K562 (cell line): ENCODE data around the gene APOC1. TPM values are rescaled to one million over a fixed set of nuclear protein-coding genes. Genes with fewer than 3 reads are reported as not detected.

ENCODE experiments used
- ATAC-seq: fragments of 200-7000 bp; cut with Tn5 transposase; 3 replicates; pipeline ENCODE4 v1.9.1; 2020; ENCODE audit warnings: moderate library complexity
- BruUV-seq: library from RNA; stranded (reverse); fragments of 400-500 nt; replicated peaks from 2 replicates; lab custom pipeline; 2021; lab: Mats Ljungman, UMichigan
- CTCF ChIA-PET: fragments of 300-600 bp; formaldehyde crosslinking; extraction: SDS; loops from one replicate; lab custom pipeline; 2021; ENCODE audit warnings: low intra/inter-chr PET ratio; lab: Yijun Ruan, JAX
- POLR2A ChIA-PET: fragments of 300-600, 350-650 bp; sonication (Branson Sonifier 250); formaldehyde crosslinking; extraction: SDS; loops from one replicate; lab custom pipeline; 2021; ENCODE audit warnings: antibody characterized with exemption, inconsistent platforms; lab: Yijun Ruan, JAX
- DNase-seq, 4 experiments: peaks; one replicate each; pipeline versions ENCODE4 v3.0.0 to v3.0.0-alpha.2; 2011 to 2018; ENCODE audit warnings: low spot score in 3 of 4, mixed read lengths in 3 of 4; ENCODE audit errors: extremely low read depth in 1 of 4
- FAIRE-seq: peaks from 2 replicates; lab custom pipeline; 2011; peaks lifted over from hg19 to GRCh38; lab: Jason Lieb, UNC
- H2AFZ ChIP-seq: 2 replicates; pipeline ENCODE4 v1.6.0; 2011; ENCODE audit warnings: low read depth, low read length, control low read depth, inconsistent platforms
- H3K27ac ChIP-seq: fragments of 200-600 bp; 3 replicates; pipeline ENCODE4 v1.8.0; 2011; ENCODE audit warnings: low read depth, mild to moderate bottlenecking, control low read depth, inconsistent platforms, low read length, moderate library complexity, mixed read lengths; ENCODE audit errors: extremely low read depth
- H3K27me3 ChIP-seq, 2 experiments: fragments of 300-600 bp in 1 of 2; 2 replicates in 1 of 2; 3 replicates in 1 of 2; pipeline versions ENCODE4 v1.6.0 to v1.8.0; 2011; ENCODE audit warnings: inconsistent platforms in 2 of 2, low read length in 2 of 2, mild to moderate bottlenecking in 1 of 2, mixed read lengths in 1 of 2, moderate library complexity in 1 of 2; ENCODE audit not compliant: control insufficient read depth in 2 of 2, insufficient read depth in 2 of 2
- H3K36me3 ChIP-seq: fragments of 300-600 bp; 3 replicates; pipeline ENCODE4 v1.8.0; 2011; ENCODE audit warnings: mild to moderate bottlenecking, low read length, inconsistent platforms; ENCODE audit not compliant: control insufficient read depth, insufficient read depth
- H3K4me1 ChIP-seq, 2 experiments: fragments of 200-600 bp in 1 of 2; replicated peaks in 1 of 2; 2 replicates in 1 of 2; 3 replicates in 1 of 2; pipeline versions ENCODE4 v1.5.1 to v1.8.0; 2011; ENCODE audit warnings: inconsistent platforms in 2 of 2, low read length in 2 of 2, mild to moderate bottlenecking in 1 of 2, mixed read lengths in 1 of 2, moderate library complexity in 1 of 2; ENCODE audit not compliant: control insufficient read depth in 2 of 2, insufficient read depth in 2 of 2
- H3K4me2 ChIP-seq: 2 replicates; pipeline ENCODE4 v1.6.1; 2011; ENCODE audit warnings: low read length, control low read depth, inconsistent platforms, mixed read lengths; ENCODE audit not compliant: insufficient read depth
- H3K4me3 ChIP-seq: fragments of 200-600 bp; sonication (generic), shearing (Covaris generic); 2 replicates; pipeline ENCODE4 v1.5.1; 2016; ENCODE audit warnings: control low read depth, inconsistent platforms
- H3K79me2 ChIP-seq: fragments of 200-600 bp; 3 replicates; pipeline ENCODE4 v1.8.0; 2011; ENCODE audit warnings: low read length, inconsistent platforms; ENCODE audit not compliant: control insufficient read depth, insufficient read depth
- H3K9ac ChIP-seq, 2 experiments: 2 replicates each; pipeline versions ENCODE4 v1.6.0 to v1.6.1; 2011; ENCODE audit warnings: low read depth in 2 of 2, low read length in 2 of 2, control low read depth in 1 of 2, inconsistent platforms in 1 of 2, mild to moderate bottlenecking in 1 of 2, mixed read lengths in 1 of 2; ENCODE audit not compliant: insufficient read depth in 1 of 2
- H3K9me1 ChIP-seq: one replicate; pipeline ENCODE4 v1.6.0; 2011; ENCODE audit warnings: inconsistent platforms, mild to moderate bottlenecking, low read length, moderate library complexity; ENCODE audit not compliant: control insufficient read depth, insufficient read depth
- H3K9me3 ChIP-seq: replicated peaks from 2 replicates; pipeline ENCODE4 v1.5.1; 2011; ENCODE audit warnings: low read depth, low read length, inconsistent platforms; ENCODE audit not compliant: control insufficient read depth, insufficient read depth
- H4K20me1 ChIP-seq: replicated peaks from 2 replicates; pipeline ENCODE4 v1.6.1; 2011; ENCODE audit warnings: low read length, inconsistent platforms, mixed read lengths; ENCODE audit not compliant: control insufficient read depth, insufficient read depth
- CHD4 ChIP-seq: fragments of 200-600 bp; sonication (generic); IDR thresholded peaks from 3 replicates; pipeline ENCODE4 v1.6.1; 2012; ENCODE audit warnings: low read depth, mild to moderate bottlenecking, mixed read lengths, low read length, inconsistent platforms; ENCODE audit not compliant: insufficient read depth, insufficient replicate concordance, poor library complexity, severe bottlenecking
- ESRRA ChIP-seq: fragments of 450-650 bp; IDR thresholded peaks from 2 replicates; pipeline ENCODE4 v1.6.1; 2014; ENCODE audit warnings: low read depth, mild to moderate bottlenecking, moderate library complexity, borderline replicate concordance
- ILK ChIP-seq: fragments of 450-650 bp; IDR thresholded peaks from 2 replicates; pipeline ENCODE4 v1.6.1; 2016; ENCODE audit warnings: missing genetic modification characterization, low read depth, mild to moderate bottlenecking, missing compliant biosample characterization, moderate library complexity, borderline replicate concordance
- NR0B1 ChIP-seq: fragments of 450-650 bp; IDR thresholded peaks from one replicate; pipeline ENCODE4 v1.6.1; 2018; ENCODE audit warnings: mild to moderate bottlenecking, moderate library complexity; ENCODE audit not compliant: partially characterized antibody
- RBM17 ChIP-seq: fragments of 200-400 bp; formaldehyde crosslinking; IDR thresholded peaks from 2 replicates; pipeline ENCODE4 v1.6.1; 2017; ENCODE audit warnings: low read depth, mild to moderate bottlenecking, low read length, borderline replicate concordance
- RBM34 ChIP-seq: fragments of 200-400 bp; formaldehyde crosslinking; IDR thresholded peaks from 2 replicates; pipeline ENCODE4 v1.6.1; 2018; ENCODE audit warnings: low read length, borderline replicate concordance; ENCODE audit not compliant: insufficient read depth
- SMARCA5 ChIP-seq: fragments of 450-650 bp; IDR thresholded peaks from 2 replicates; pipeline ENCODE4 v1.6.1; 2016
- SP1 ChIP-seq: sonication (generic); formaldehyde crosslinking; IDR thresholded peaks from 2 replicates; pipeline ENCODE4 v1.8.1; 2022; ENCODE audit warnings: mild to moderate bottlenecking, missing genetic modification reagents
- SREBF2 ChIP-seq: sonication (generic); formaldehyde crosslinking; IDR thresholded peaks from 2 replicates; pipeline ENCODE4 v1.4.0; 2020; ENCODE audit warnings: mild to moderate bottlenecking, missing genetic modification reagents
- YY1 ChIP-seq, 3 experiments: IDR thresholded peaks; 2 replicates each; pipeline ENCODE4 v1.6.1; 2011; ENCODE audit warnings: low read length in 2 of 3, mild to moderate bottlenecking in 2 of 3, moderate library complexity in 2 of 3, borderline replicate concordance in 1 of 3, control low read depth in 1 of 3, low read depth in 1 of 3; ENCODE audit not compliant: insufficient read depth in 3 of 3, insufficient replicate concordance in 2 of 3, control insufficient read depth in 1 of 3, insufficient read length in 1 of 3; ENCODE audit errors: extremely low read depth in 1 of 3
- ZNF175 ChIP-seq: fragments of 200-800 bp; sonication (Bioruptor generic); IDR thresholded peaks from 2 replicates; pipeline ENCODE4 v1.6.1; 2016; ENCODE audit warnings: low read depth, mild to moderate bottlenecking, missing genetic modification characterization, missing compliant biosample characterization
- WGBS: fragments of 100-300 bp; shearing (Covaris generic); methylation state at CpG from one replicate; pipeline ENCODE4 v1.1.6; 2016; ENCODE audit warnings: low coverage, mixed read lengths; ENCODE audit not compliant: insufficient coverage; ENCODE audit errors: missing lambda C conversion rate; 5-methylcytosine and 5-hydroxymethylcytosine counted together
- in situ Hi-C: fragments of 300-500 bp; cut with MboI; formaldehyde crosslinking; loops from 4 replicates; pipeline ENCODE4 v1.15.0; 2018; ENCODE audit warnings: inconsistent platforms, mixed read lengths
- intact Hi-C: fragments of 100-400 bp; cut with micrococcal nuclease; formaldehyde crosslinking; loops from 2 replicates; pipeline ENCODE4 v1.14.2; 2022
- polyA plus RNA-seq, 8 experiments: library from polyadenylated mRNA; depleted of rRNA in 4 of 8; stranded (reverse) in 5 of 8; unstranded in 3 of 8; fragments of >200 nt; fragmentation: Nextera tagmentation in 2 of 8; fragmentation: Illumina TruSeq in 1 of 8; extraction: Ambion mirVana in 2 of 8; extraction: Trizol in 1 of 8; gene quantifications; 2 replicates each; pipeline versions ENCODE4 v1.2.1 to v1.2.3, GENCODE V29; 2011 to 2014; ENCODE audit warnings: inconsistent platforms in 1 of 8, missing spikeins in 1 of 8
- total RNA-seq, 7 experiments: library from RNA; depleted of rRNA in 6 of 7; stranded (reverse); fragments of >200 nt in 6 of 7; fragmentation: Illumina TruSeq in 2 of 7; extraction: Trizol in 2 of 7; gene quantifications; 2 replicates each; pipeline versions ENCODE4 v1.2.1 to v1.2.3, GENCODE V29; 2011 to 2021; ENCODE audit warnings: low replicate concordance in 1 of 7
- TF ChIP-seq, protein P1 (sequence below), 2 experiments: IDR thresholded peaks; 2 replicates each; pipeline ENCODE4 v1.6.1; 2011; ENCODE audit warnings: borderline replicate concordance in 1 of 2, control low read depth in 1 of 2, low read depth in 1 of 2, low read length in 1 of 2, mild to moderate bottlenecking in 1 of 2, mixed read lengths in 1 of 2, moderate library complexity in 1 of 2; ENCODE audit not compliant: insufficient read depth in 1 of 2, insufficient read length in 1 of 2, poor library complexity in 1 of 2, severe bottlenecking in 1 of 2; ENCODE audit errors: extremely low read depth in 1 of 2
- TF ChIP-seq, protein P2 (sequence below): fragments of 250-450 bp; sonication (Bioruptor Pico); IDR thresholded peaks from 2 replicates; pipeline ENCODE4 v1.4.0; 2020

Gene APOC1
- total and polyA plus RNA-seq, 9 of the 15 experiments (the other 6 are each of a cell fraction or from before 2014, with no cell fraction given) = 115 to 408 (median 220) TPM

DNA sequence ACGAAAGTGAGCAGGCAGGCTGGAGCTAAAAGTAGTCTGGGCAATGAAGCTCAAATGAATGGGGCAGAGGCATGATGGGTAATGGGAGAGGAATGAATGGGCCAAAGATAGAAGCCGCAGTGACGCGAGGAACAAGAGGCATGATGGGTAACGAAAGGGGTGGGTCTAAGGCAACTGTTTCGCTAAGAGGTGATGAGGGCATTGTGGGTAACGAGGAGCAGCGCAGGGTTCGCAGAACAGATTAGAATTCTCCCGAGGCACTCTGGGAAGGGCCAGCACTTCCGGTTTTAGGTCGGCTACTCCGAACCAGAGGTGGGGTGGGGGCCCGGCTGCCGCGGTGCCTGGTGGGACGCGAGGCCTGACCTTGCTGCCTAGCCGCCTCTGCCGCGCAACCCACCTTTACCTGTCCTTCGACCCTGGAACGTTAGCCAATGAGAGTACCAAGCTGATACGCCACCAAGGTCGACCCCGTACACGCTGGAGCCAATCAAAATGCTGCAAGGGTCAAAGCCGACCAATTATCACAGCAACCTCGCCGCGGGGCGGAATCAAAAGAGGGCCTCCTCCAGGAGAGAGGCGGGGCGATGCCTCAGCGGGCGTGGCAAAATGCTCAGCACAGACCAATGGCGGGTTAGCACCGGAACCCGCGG, 23.9 kb upstream of the APOC1 start:
- ATAC-seq = peak; percentile 93
- TF ChIP-seq YY1 (IDR thresholded peaks at IDR 0.05; ENCODE audit: borderline replicate concordance in 1 of 3, control insufficient read depth in 1 of 3, extremely low read depth in 1 of 3, insufficient read depth in 3 of 3, insufficient read length in 1 of 3, insufficient replicate concordance in 2 of 3, low read depth in 1 of 3, low read length in 2 of 3) = peak in 2 of 3 experiments; percentile 36 to 76
- TF ChIP-seq SP1 = peak; percentile 98; the same call in 1 of the 2 replicates
- TF ChIP-seq, protein P1, sequence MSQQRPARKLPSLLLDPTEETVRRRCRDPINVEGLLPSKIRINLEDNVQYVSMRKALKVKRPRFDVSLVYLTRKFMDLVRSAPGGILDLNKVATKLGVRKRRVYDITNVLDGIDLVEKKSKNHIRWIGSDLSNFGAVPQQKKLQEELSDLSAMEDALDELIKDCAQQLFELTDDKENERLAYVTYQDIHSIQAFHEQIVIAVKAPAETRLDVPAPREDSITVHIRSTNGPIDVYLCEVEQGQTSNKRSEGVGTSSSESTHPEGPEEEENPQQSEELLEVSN (IDR thresholded peaks at IDR 0.05; ENCODE audit: borderline replicate concordance in 1 of 2, extremely low read depth in 1 of 2, insufficient read depth in 1 of 2, insufficient read length in 1 of 2, low read depth in 1 of 2, low read length in 1 of 2, poor library complexity in 1 of 2, severe bottlenecking in 1 of 2) = peak; percentile 11 to 52
- peak; percentile 36; the same call in 1 of the 2 replicates for TF ChIP-seq ZNF175 (CRISPR knock-in tag)
- TF ChIP-seq, protein P2, sequence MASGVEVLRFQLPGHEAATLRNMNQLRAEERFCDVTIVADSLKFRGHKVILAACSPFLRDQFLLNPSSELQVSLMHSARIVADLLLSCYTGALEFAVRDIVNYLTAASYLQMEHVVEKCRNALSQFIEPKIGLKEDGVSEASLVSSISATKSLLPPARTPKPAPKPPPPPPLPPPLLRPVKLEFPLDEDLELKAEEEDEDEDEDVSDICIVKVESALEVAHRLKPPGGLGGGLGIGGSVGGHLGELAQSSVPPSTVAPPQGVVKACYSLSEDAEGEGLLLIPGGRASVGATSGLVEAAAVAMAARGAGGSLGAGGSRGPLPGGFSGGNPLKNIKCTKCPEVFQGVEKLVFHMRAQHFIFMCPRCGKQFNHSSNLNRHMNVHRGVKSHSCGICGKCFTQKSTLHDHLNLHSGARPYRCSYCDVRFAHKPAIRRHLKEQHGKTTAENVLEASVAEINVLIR (CRISPR knock-in tag) = peak; percentile 24; the same call in 1 of the 2 replicates
- TF ChIP-seq ILK (tag) = no peak
- peak; percentile 94 for TF ChIP-seq ESRRA
- TF ChIP-seq RBM17 = no peak
- TF ChIP-seq NR0B1 = no peak
- TF ChIP-seq CHD4 = no peak
- no peak for TF ChIP-seq SREBF2 (CRISPR knock-in tag)
- no peak for TF ChIP-seq RBM34
- no peak for TF ChIP-seq SMARCA5

More for the DNA sequence above, 23.9 kb upstream of the APOC1 start:
- Histone ChIP-seq H3K9me3 (no peaks in the 10 kb centered on the region; the same call in 1 of the 2 replicates), H3K9me1 (no peaks in the 10 kb centered on the region), H3K36me3 (peaks cover 52% of the 10 kb centered on the region), H3K4me1 (peaks cover 17 to 33% of the 10 kb centered on the region in 2 experiments), H3K4me3 (peak overlapping the region; percentile 46), H3K27ac (peak overlapping the region; percentile 96), H3K27me3 (no peaks in the 10 kb centered on the region), H3K79me2 (peaks cover 43% of the 10 kb centered on the region), H2AFZ (peak overlapping the region; percentile 88), H3K9ac (peak overlapping the region; percentile 81 to 88; a peak in 3 of 4 replicates), H3K4me2 (peak overlapping the region; percentile 94), H4K20me1 (peaks cover 6% of the 10 kb centered on the region; the same call in 1 of the 2 replicates)
- no TSS peak for BruUV-seq
- FAIRE-seq (peak; percentile 100), DNase-seq (peak; percentile 93 to 100 (median 96))
- CTCF ChIA-PET = no interaction called here
- in situ Hi-C loops (loop anchor here (10.0 kb wide), 1 partner anchor 164 kb away; no protein-coding TSS in a partner anchor), intact Hi-C loops (loop anchor here (2.0 kb wide), 2 partner anchors 24 to 46 kb away; partner anchors contain the start of gene APOC1)
- POLR2A ChIA-PET = interaction anchor here (0.5 to 1.8 kb wide), 21 partner anchors 9 to 549 kb away, joined by 3 to 9 read pairs (median 4); partner anchors contain the start of genes APOE and NECTIN2
- WGBS = under 1% methylated on average over 39 of the region's 40 CpGs
